Amniotic stem cell (primary cell): Measurements from ENCODE around the gene SAT1.
"Not testable (repeated sequence)": the region's sequence is repeated elsewhere in the genome, so short reads cannot be mapped to it uniquely, and the experiment has no call there.

Source experiments
- DNase-seq: peaks from one replicate; lab custom pipeline; 2025; lab: John Stamatoyannopoulos, UW

The SAT1 gene

GRCh38 chrX:23782863-23783588 is at the start of gene SAT1:
SAT1 (plus strand) TSS chrX:23783173; CDS start chrX:23783352, 179 bp downstream.
- peak; percentile 80 for DNase-seq

GRCh38 chrX:23736030-23736429 is 46.9 kb upstream of the SAT1 start:
- DNase-seq: no peak

GRCh38 chrX:23737413-23737812 is 45.6 kb upstream of the SAT1 start:
- DNase-seq: no peak

- peak; percentile 49 for DNase-seq
These were observed 40.7 kb upstream of the SAT1 start for GRCh38 chrX:23742174-23742696.

- DNase-seq: peak; percentile 66
These were observed 40.0 kb upstream of the SAT1 start, which contains the start of gene ACOT9 for GRCh38 chrX:23742697-23743622. ACOT9 (minus strand) TSS chrX:23743276; CDS start chrX:23743144, 132 bp downstream.

DNA sequence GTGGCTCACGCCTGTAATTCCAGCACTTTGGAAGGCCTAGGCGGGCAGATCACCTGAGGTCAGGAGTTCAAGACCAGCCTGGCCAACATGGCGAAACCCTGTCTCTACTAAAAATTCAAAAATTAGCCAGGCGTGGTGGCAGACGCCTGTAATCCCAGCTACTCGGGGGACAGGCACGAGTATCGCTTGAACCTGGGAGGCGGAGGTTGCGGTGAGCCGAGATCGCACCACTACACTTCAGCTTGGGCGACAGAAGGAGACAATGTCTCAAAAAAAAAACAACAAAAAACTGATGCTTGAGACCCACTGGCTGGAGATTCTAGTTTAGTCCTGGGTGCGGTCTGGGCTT is 39.4 kb upstream of the SAT1 start:
- DNase-seq: not testable (repeated sequence)

GRCh38 chrX:23745786-23746185 is 37.2 kb upstream of the SAT1 start:
- no peak for DNase-seq

- DNase-seq: no peak
These were observed 33.8 kb upstream of the SAT1 start for GRCh38 chrX:23749129-23749528.

DNA sequence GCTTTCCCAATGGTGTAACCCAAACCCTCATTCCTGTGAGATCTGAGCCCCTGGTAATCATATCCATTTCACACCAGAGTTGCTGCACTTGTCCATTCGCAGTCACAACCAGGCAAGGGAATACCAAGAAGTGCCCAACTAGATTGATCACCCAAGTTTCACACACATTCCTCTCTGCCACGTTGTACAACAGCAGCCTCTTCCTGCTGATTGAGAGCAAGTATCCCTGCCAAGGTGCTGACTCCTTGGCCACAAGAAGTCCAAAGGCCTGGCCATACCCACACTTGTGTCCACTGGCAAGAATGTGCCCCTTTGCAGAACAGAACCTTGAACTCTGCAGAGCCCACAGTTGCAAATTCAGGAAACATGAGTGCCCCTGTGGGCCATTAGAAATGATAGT is 33.4 kb upstream of the SAT1 start:
- DNase-seq: no peak

- peak; percentile 58 for DNase-seq
These were observed 30.1 kb upstream of the SAT1 start for GRCh38 chrX:23752740-23753415.

GRCh38 chrX:23754664-23755063 is 28.3 kb upstream of the SAT1 start:
- no peak for DNase-seq

GRCh38 chrX:23756165-23756564 is 26.8 kb upstream of the SAT1 start:
- DNase-seq: no peak

DNA sequence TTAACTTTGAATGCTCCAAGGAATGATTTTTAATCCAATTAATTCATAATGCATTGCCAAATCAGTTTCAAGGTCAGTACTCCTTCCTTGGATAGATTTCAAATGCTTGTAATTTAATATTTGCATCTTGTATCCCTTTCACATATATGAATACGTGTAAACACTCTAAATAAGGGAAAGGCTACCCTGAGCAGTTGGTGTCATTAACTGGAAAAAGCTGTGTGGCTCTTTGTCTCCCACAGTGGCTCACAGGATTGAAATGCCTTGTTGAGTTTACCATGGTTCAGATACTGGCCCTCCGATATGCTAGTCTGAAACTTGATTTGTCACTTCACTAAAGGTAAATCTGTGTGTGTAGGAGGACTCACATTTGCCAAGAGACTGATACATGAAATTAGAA is 23.2 kb upstream of the SAT1 start:
- no peak for DNase-seq

- DNase-seq: no peak
These were observed 18.6 kb upstream of the SAT1 start for GRCh38 chrX:23764188-23764984.

GRCh38 chrX:23765449-23765848 is 17.5 kb upstream of the SAT1 start:
- no peak for DNase-seq

DNA sequence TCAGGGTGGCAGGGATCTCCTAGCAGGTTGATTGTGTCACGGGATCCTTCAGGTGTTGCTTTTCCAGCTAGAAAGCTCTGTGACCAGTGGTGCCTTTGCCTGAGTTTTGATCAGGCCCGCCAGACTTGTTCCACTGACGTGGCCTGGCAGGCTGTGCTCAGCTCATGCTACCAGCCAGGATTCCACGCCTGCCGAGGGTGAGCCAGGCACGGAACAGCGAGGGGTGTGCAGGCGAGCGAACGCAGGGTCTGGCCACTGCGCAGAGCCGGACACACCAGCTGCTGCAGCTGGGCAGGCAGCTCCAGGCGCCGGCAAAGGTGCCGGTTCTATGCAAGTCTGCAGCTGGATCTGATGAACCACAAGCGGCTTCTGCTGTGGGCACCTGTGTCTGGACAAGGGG is 17.1 kb upstream of the SAT1 start:
- DNase-seq: no peak

- DNase-seq: no peak
These were observed 16.1 kb upstream of the SAT1 start for GRCh38 chrX:23766650-23767551.

DNA sequence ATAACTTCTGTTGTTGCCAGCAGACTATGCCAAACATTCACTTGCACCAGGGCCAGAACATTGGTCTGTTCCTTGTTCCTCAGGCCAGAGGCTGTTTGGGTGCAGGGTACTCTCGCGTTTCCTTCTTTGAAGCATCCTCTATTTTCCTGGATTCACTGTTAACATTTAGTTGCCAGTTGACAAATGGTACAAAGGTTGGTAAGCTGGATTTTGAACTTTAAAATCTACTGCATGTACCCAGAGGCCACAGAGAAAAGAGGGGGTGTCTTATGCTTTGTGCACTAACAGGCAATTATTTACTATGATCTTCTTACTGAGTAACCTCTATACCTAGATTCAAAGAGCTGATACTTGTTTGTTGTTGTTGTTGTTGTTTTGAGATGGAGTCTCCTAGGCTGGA is 12.8 kb upstream of the SAT1 start:
- no peak for DNase-seq

- not testable (repeated sequence) for DNase-seq
These were observed 11.9 kb upstream of the SAT1 start for GRCh38 chrX:23771086-23771485.

DNA sequence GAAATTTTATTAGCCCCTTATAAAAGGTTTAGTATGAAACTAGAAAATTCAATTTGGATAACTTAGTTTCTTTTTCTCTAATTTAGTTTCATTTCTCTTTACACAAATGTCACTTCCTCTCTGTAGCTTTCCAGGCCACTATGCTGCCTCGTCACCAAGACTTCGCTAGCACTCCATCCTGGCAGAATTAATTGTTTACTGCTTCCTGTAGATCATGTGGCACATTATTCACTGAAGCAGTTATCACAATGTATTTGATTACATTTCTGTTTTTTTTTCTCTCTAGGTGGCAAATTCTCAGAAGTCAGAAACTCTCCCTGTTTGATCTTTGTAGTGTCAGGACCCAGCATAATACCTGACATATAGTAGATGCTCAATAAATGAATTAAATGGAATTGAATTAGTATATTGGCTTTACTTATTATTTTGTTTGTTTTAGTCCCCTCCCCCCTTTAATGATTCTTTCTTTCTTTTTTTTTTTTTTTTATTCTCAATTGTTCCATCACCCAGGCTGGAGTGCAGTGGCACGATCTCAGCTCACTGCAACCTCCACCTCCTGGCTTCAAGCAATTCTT is 9.3 kb upstream of the SAT1 start:
- no peak for DNase-seq
